HG02973 (cell line): ENCODE measurements around the gene PCDHGB7.
"Not testable (repeated sequence)": the region's sequence is repeated elsewhere in the genome, so short reads cannot be mapped to it uniquely, and the experiment has no call there.

Source experiments
- ATAC-seq: cut with Tn5 transposase; IDR thresholded peaks from one replicate; pipeline ENCODE4 v1.9.1; 2021; ENCODE audit warnings: moderate library complexity; ENCODE audit not compliant: unreplicated experiment

The PCDHGB7 gene

DNA sequence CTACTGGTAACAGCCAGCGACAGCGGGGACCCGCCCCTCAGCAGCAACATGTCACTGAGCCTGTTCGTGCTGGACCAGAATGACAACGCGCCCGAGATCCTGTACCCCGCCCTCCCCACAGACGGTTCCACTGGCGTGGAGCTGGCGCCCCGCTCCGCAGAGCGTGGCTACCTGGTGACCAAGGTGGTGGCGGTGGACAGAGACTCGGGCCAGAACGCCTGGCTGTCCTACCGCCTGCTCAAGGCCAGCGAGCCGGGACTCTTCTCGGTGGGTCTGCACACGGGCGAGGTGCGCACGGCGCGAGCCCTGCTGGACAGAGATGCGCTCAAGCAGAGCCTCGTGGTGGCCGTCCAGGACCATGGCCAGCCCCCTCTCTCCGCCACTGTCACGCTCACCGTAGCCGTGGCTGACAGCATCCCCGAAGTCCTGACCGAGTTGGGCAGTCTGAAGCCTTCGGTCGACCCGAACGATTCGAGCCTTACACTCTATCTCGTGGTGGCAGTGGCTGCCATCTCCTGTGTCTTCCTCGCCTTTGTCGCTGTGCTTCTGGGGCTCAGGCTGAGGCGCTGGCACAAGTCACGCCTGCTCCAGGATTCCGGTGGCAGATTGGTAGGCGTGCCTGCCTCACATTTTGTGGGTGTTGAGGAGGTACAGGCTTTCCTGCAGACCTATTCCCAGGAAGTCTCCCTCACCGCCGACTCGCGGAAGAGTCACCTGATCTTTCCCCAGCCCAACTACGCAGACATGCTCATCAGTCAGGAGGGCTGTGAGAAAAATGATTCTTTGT is 22.9 kb upstream of the PCDHGB7 start:
- not testable (repeated sequence) for ATAC-seq

DNA sequence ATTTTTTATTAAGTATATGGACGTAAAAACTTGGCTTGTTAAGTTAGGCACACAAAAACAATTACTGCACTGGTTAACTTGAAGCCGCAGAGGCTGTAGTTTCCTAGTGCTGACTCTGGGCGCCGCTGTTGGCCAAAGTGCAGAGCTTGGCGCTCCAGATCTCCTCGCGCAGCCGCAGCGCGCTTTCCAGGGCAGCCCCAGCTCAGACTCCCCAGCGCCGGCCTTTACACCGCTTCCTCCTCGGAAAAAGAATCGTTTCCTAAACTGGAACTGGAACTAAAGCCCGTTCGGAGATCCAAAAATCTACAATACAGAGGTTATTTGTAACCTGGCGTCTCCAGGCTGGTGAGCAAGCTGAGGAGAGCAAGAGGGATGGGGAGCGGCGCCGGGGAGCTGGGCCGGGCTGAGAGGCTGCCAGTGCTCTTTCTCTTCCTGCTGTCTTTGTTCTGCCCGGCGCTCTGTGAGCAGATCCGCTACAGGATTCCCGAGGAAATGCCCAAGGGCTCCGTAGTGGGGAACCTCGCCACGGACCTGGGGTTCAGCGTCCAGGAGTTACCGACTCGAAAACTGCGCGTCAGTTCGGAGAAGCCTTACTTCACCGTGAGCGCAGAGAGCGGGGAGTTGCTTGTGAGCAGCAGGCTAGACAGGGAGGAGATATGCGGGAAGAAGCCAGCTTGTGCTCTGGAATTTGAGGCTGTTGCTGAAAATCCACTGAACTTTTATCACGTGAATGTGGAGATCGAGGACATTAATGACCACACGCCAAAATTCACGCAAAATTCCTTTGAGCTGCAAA is 19.5 kb upstream of the PCDHGB7 start, which contains the start of gene PCDHGB5:
Gene PCDHGB5, plus strand, starts transcription at position 192 of the 796 bp plus-strand sequence. Its CDS starts 181 bp downstream, at position 373.
- peak; percentile 99 for ATAC-seq

DNA sequence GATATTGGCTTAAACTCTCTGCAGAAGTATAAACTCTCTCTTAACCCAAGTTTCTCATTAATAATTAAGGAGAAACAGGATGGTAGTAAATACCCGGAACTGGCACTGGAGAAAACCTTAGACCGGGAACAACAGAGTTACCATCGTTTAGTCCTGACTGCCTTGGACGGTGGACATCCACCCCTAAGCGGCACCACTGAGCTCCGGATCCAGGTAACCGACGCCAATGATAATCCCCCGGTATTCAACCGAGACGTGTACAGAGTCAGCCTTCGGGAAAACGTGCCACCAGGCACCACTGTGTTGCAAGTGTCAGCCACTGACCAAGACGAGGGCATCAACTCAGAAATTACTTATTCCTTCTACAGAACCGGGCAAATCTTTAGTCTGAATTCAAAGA is 18.9 kb upstream of the PCDHGB7 start:
- no peak for ATAC-seq

DNA sequence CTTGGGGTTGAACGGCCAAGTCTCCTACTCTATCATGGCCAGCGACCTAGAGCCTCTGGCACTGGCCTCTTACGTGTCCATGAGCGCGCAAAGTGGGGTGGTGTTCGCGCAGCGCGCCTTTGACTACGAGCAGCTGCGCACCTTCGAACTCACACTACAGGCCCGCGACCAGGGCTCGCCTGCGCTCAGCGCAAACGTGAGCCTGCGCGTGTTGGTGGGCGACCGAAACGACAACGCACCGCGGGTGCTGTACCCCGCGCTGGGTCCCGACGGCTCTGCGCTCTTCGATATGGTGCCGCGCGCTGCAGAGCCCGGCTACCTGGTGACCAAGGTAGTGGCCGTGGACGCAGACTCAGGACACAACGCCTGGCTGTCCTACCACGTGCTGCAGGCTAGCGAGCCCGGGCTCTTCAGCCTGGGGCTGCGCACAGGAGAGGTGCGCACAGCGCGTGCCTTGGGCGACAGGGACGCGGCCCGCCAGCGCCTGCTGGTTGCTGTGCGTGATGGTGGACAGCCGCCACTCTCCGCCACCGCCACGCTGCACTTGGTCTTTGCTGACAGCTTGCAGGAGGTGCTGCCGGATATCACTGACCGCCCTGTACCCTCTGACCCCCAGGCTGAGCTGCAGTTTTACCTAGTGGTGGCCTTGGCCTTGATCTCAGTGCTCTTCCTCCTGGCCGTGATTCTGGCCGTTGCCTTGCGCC is 17.8 kb upstream of the PCDHGB7 start:
- ATAC-seq = no peak

DNA sequence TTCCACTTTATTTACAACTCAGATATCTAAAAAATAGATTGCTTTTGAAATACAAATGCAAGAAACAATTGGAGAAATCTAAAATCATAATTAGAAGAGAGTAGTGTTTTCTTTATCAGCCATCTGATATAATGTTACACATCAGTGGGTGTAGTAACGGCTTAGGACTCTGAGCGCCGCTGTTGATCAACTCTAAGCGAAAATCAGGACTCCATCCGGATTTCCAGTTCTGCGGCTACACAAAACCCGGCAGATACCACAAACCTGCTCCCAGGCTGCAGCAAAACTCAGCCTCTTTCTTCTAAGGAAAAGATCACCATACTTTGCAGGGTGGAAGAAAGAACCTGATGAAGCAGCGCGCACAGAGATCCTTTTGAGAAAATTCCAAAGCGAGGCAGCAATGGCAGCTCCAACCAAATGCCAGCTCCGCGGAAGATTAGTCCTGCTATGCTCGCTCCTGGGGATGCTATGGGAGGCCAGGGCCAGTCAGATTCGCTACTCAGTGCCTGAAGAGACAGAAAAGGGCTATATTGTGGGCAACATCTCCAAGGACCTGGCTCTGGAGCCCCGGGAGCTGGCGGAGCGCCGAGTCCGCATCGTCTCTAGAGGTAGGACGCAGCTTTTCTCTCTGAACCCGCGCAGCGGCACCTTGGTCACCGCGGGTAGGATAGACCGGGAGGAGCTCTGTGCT is 14.8 kb upstream of the PCDHGB7 start, which contains the start of gene PCDHGA9:
Gene PCDHGA9, plus strand, starts transcription at position 226 of the 691 bp plus-strand sequence. Its CDS starts 175 bp downstream, at position 401.
- no peak for ATAC-seq

DNA sequence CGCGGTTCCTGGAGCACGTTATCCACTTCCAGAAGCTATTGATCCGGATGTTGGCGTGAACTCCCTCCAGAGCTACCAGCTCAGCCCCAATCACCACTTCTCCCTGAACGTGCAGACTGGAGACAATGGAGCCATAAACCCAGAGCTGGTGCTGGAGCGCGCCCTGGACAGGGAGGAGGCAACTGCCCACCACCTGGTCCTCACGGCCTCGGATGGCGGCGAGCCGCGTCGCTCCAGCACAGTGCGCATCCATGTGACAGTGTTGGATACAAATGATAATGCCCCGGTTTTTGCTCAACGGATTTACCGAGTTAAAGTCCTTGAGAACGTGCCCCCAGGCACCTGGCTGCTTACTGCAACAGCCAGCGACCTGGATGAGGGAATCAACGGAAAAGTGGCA is 14.1 kb upstream of the PCDHGB7 start:
- no peak for ATAC-seq

DNA sequence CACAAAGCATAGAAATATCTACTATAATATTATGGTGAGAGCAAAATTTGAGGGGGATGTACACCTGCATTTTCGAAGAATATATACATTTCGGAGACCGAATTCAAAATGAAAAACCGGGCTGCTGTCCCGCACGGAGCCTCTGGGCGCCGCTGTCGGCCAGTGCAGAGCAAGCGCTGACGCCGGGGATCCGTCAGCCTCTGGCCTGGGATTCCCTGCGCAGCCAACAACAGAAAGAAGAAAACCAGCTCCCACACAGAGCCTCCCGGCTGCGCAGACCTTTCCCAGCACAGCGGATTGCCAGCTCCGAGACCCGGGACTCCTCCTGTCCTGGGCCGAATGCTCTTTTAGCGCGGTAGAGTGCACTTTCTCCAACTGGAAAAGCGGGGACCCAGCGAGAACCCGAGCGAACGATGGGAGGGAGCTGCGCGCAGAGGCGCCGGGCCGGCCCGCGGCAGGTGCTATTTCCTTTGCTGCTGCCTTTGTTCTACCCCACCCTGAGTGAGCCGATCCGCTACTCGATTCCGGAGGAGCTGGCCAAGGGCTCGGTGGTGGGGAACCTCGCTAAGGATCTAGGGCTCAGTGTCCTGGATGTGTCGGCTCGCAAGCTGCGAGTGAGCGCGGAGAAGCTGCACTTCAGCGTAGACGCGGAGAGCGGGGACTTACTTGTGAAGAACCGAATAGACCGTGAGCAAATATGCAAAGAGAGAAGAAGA is 9.5 kb upstream of the PCDHGB7 start, which contains the start of gene PCDHGB6:
Gene PCDHGB6, plus strand, starts transcription at position 232 of the 716 bp plus-strand sequence. Its CDS starts 182 bp downstream, at position 414.
- ATAC-seq = peak; percentile 77

DNA sequence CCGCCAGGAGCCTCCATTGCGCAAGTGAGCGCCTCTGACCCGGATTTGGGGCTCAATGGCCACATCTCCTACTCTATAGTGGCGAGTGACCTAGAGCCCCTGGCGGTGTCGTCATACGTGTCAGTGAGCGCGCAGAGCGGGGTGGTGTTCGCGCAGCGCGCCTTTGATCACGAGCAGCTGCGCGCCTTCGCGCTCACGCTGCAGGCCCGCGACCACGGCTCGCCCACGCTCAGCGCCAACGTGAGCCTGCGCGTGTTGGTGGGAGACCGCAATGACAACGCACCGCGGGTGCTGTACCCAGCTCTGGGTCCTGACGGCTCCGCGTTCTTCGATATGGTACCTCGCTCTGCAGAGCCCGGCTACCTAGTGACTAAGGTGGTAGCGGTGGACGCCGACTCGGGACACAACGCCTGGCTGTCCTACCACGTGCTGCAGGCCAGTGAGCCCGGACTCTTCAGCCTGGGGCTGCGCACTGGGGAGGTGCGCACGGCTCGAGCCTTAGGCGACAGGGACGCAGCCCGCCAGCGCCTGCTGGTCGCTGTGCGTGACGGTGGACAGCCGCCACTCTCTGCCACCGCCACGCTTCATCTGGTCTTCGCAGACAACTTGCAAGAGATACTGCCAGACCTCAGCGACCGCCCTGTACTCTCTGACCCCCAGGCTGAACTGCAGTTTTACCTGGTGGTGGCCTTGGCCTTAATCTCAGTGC is 7.7 kb upstream of the PCDHGB7 start:
- no peak for ATAC-seq

DNA sequence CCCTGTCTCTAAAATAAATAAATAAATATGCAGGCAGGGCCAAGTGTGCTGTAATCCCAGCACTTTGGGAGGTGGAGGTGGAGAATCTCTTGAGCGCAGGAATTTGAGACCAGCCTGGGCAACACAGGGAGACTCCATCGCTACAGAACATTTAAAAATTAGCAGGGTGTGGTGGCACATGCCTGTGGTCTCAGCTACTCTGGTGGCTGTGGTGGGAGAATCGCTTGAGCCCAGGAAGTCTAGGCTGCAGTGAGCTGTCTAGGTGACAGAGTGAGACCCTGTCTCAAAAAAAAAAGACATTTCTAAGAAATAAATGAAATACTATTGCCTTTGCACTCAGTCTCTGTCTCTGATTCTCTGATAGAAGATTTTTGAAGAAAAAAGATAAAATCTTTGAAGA is 5.9 kb upstream of the PCDHGB7 start:
- ATAC-seq = no peak

DNA sequence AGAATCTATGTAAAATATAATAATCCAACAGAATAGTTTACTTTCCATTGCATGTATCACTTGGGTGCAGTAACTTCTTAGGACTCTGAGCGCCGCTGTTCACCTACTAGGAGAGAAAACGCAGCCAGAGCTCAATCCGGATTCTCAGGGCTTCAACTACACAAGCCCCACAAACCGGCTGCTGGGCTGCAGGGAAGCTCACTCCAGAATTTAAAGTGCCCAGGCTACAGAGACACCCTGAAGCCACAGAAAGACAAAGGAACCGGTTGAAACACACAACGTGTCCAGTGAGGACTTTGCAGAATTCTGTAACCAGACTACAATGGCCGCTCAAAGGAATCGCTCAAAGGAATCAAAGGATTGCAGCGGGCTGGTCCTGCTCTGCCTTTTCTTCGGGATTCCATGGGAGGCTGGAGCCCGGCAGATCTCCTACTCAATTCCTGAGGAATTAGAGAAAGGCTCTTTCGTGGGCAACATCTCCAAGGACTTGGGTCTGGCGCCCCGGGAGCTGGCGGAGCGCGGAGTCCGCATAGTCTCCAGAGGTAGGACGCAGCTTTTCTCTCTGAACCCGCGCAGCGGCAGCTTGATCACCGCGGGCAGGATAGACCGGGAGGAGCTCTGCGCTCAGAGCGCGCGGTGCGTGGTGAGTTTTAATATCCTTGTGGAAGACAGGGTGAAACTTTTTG is 4.5 kb upstream of the PCDHGB7 start, which contains the start of gene PCDHGA10:
Gene PCDHGA10, plus strand, starts transcription at position 134 of the 686 bp plus-strand sequence. Its CDS starts 189 bp downstream, at position 323.
- peak; percentile 62 for ATAC-seq

DNA sequence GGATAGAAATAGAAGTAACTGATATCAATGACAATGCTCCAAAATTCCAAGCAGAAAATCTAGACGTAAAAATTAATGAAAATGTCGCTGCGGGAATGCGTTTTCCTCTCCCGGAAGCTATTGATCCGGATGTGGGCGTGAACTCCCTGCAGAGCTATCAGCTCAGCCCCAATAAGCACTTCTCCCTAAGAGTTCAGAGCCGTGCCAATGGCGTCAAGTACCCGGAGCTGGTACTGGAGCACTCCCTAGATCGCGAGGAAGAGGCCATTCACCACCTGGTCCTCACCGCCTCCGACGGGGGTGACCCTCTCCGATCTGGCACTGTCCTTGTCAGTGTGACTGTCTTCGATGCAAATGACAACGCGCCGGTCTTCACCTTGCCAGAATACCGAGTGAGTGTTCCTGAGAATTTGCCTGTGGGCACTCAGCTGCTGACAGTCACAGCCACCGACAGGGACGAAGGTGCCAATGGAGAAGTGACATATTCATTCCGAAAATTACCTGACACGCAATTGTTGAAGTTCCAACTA is 3.9 kb upstream of the PCDHGB7 start:
- ATAC-seq = no peak

DNA sequence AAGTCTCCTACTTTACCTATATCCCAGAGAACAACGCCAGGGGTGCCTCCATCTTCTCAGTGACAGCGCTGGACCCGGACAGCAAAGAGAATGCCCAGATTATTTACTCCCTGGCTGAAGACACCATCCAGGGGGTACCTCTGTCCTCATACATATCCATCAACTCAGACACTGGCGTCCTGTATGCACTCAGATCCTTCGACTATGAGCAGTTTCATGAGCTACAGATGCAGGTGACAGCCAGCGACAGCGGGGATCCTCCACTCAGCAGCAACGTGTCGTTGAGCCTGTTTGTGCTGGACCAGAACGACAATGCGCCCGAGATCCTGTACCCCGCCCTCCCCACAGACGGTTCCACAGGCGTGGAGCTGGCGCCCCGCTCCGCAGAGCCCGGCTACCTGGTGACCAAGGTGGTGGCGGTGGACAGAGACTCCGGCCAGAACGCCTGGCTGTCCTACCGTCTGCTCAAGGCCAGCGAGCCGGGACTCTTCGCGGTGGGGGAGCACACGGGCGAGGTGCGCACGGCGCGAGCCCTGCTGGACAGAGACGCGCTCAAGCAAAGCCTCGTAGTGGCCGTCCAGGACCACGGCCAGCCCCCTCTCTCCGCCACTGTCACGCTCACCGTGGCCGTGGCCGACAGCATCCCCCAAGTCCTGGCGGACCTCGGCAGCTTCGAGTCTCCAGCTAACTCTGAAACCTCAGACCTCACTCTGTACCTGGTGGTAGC is 2.8 kb upstream of the PCDHGB7 start:
- ATAC-seq = not testable (repeated sequence)

DNA sequence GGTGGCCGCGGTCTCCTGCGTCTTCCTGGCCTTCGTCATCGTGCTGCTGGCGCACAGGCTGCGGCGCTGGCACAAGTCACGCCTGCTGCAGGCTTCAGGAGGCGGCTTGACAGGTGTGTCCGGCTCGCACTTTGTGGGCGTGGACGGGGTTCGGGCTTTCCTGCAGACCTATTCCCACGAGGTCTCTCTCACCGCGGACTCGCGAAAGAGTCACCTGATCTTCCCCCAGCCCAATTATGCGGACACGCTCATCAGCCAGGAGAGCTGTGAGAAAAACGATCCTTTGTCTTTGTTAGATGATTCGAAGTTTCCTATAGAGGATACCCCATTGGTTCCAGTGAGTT is 2.2 kb upstream of the PCDHGB7 start:
- ATAC-seq = not testable (repeated sequence)

DNA sequence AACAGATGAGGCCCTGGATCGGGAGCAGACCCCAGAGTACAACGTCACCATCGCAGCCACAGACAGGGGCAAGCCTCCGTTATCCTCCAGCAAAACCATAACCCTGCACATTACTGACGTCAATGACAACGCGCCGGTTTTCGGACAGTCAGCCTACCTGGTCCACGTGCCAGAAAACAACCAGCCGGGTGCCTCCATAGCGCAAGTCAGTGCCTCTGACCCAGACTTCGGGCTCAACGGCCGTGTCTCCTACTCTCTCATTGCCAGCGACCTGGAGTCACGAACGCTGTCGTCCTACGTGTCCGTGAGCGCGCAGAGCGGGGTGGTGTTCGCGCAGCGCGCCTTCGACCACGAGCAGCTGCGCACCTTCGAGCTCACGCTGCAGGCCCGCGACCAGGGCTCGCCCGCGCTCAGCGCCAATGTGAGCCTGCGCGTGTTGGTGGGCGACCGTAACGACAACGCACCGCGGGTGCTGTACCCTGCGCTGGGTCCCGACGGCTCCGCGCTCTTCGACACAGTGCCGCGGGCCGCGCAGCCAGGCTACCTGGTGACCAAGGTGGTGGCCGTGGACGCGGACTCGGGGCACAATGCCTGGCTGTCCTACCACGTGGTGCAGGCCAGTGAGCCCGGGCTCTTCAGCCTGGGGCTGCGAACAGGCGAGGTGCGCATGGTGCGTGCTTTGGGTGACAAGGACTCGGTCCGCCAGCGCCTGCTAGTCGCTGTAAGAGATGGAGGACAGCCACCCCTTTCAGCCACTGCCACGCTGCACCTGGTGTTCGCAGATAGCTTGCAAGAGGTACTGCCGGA is 1.8 kb downstream of the PCDHGB7 start:
- ATAC-seq = no peak

DNA sequence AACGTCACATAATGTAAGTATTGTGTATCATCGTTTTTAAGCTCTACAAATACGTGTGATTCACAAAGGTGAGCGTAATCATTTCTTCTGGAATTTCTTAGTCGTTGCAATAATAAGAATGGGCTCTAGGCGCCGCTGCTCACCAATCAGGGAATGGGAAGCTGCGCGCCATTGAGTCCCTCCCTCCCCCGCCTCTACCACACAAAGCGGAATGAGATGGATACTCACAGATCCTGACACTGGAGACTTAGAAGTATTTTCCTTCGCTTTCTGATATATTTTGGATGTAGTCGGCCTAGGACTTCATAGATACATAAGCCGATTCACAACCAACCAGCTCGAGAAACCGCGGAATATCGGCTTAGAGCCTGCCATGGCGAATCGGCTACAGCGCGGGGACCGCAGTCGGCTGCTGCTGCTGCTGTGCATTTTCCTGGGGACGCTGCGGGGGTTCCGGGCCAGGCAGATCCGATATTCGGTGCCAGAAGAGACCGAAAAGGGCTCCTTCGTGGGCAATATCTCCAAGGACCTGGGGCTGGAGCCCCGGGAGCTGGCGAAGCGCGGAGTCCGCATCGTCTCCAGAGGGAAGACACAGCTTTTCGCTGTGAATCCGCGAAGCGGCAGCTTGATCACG is 3.5 kb downstream of the PCDHGB7 start, which contains the start of gene PCDHGA11:
Gene PCDHGA11, plus strand, starts transcription at position 197 of the 634 bp plus-strand sequence. Its CDS starts 177 bp downstream, at position 374.
- ATAC-seq = no peak

DNA sequence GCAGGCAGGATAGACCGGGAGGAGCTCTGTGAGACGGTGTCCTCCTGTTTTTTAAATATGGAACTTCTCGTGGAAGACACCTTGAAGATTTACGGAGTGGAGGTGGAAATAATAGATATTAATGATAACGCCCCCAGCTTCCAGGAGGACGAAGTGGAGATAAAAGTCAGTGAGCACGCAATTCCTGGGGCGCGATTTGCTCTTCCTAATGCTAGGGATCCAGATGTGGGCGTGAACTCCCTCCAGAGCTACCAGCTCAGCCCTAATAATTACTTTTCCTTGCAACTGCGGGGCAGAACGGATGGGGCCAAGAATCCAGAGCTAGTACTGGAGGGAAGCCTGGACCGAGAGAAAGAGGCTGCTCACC is 4.0 kb downstream of the PCDHGB7 start:
- ATAC-seq = no peak
